ENCODE results near the gene ADCY5.

ADCY5 gene

GRCh38 chr3:123405021-123405420 lies 43.9 kb downstream of the ADCY5 start:
- FAIRE-seq, result no peak

GRCh38 chr3:123404391-123404790 lies 44.5 kb downstream of the ADCY5 start:
- FAIRE-seq, result no peak

- no peak for FAIRE-seq
Observed at GRCh38 chr3:123401836-123402530, 46.9 kb downstream of the ADCY5 start.

- FAIRE-seq, result no peak
Observed at GRCh38 chr3:123400169-123400568, 48.7 kb downstream of the ADCY5 start.

- FAIRE-seq, result no peak
Observed at GRCh38 chr3:123399653-123400052, 49.2 kb downstream of the ADCY5 start.

GRCh38 chr3:123397921-123398785 lies 50.7 kb downstream of the ADCY5 start:
- FAIRE-seq, result no peak

- FAIRE-seq, result no peak
Observed at GRCh38 chr3:123397050-123397590, 51.8 kb downstream of the ADCY5 start.

GRCh38 chr3:123396171-123397049 lies 52.5 kb downstream of the ADCY5 start:
- no peak for FAIRE-seq

GRCh38 chr3:123395235-123395634 lies 53.7 kb downstream of the ADCY5 start:
- no peak for FAIRE-seq

GRCh38 chr3:123394391-123395020 lies 54.4 kb downstream of the ADCY5 start:
- no peak for FAIRE-seq

GRCh38 chr3:123392871-123393620 lies 55.8 kb downstream of the ADCY5 start:
- FAIRE-seq, result no peak

GRCh38 chr3:123392368-123392767 lies 56.5 kb downstream of the ADCY5 start:
- no peak for FAIRE-seq

- FAIRE-seq, result peak; percentile 74
Observed at GRCh38 chr3:123390865-123391600, 57.9 kb downstream of the ADCY5 start.

GRCh38 chr3:123389628-123389918 lies 59.3 kb downstream of the ADCY5 start:
- FAIRE-seq, result no peak

- no peak for FAIRE-seq
Observed at GRCh38 chr3:123388811-123389627, 59.9 kb downstream of the ADCY5 start.

GRCh38 chr3:123388042-123388441 lies 60.8 kb downstream of the ADCY5 start:
- no peak for FAIRE-seq

GRCh38 chr3:123387532-123387931 lies 61.4 kb downstream of the ADCY5 start:
- FAIRE-seq, result no peak

- no peak for FAIRE-seq
Observed at GRCh38 chr3:123386477-123387040, 62.3 kb downstream of the ADCY5 start.

GRCh38 chr3:123385981-123386380 lies 62.9 kb downstream of the ADCY5 start:
- no peak for FAIRE-seq

- no peak for FAIRE-seq
Observed at GRCh38 chr3:123385499-123385898, 63.4 kb downstream of the ADCY5 start.

Data from endometrium (tissue), 2 donors.